ENCODE results near the gene ADAP1. TPM values are rescaled to one million over a fixed set of nuclear protein-coding genes. Genes with fewer than 3 reads are reported as not detected.
A peak's percentile ranks its signal among the peaks of the same experiment; 100 is the strongest.

Gene ADAP1
- total and polyA plus RNA-seq, 2 of the 8 experiments (the other 6 are each of a cell fraction or from before 2014, with no cell fraction given): 5.8 to 6.1 TPM

DNA sequence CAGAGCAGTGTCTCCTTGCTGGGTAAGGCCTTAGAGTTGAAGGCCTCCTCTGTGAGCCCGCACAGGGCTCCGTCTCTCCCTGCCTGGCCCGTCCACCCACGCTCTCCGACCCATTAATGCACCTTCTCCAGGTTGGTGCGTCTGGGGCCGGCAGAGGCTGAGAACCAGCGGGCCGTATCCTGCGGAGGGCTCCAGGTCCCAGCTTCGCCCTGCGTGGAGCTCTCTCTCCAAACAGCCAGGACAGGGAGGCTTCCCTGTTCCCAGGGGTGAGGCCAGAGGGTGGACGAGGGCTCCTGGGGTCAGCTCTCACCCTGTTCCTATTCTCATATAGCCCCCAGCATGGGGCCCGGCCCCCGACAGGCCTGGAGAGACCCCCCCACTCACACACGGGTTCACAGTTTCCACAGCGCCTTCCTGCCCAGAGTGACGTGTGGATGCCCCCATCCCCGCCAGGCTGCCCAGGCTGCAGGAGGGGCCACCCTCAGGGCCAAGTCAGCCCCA is 43.5 kb downstream of the ADAP1 start:
- H3K4me1 ChIP-seq (replicated peaks in 1 of 4; ENCODE audit: control insufficient read depth in 3 of 4, insufficient read depth in 4 of 4, low read length in 3 of 4): peaks cover 0 to 12% (median 2%) of the 10 kb centered on the region in 4 experiments; a peak in 3 of 7 replicates
- H2BK5ac ChIP-seq (ENCODE audit: low read depth, low read length): no peak overlapping the region
- no peak overlapping the region for H2BK20ac ChIP-seq (ENCODE audit: low read length)
- H3K27ac ChIP-seq (ENCODE audit: low read depth, low read length): no peak overlapping the region
- no peak overlapping the region for H3K18ac ChIP-seq (ENCODE audit: extremely low read depth, low read length)
- no peak overlapping the region for H3K4me2 ChIP-seq (ENCODE audit: insufficient read depth in 1 of 2, low read depth in 2 of 2, low read length in 2 of 2)
- FAIRE-seq (no peak), DNase-seq (ENCODE audit: low read depth in 1 of 2, low spot score in 2 of 2) (no peak)
- H3K56ac ChIP-seq (replicated peaks; ENCODE audit: insufficient read length, low read depth, low read length): no peak overlapping the region
- no peak overlapping the region for H4K5ac ChIP-seq (ENCODE audit: insufficient read length, low read depth, low read length)
- H4K8ac ChIP-seq (ENCODE audit: extremely low read depth, insufficient read depth, low read length): no peak overlapping the region
- WGBS, 2 experiments (ENCODE audit: extremely low coverage in 1 of 2, insufficient coverage in 1 of 2, insufficient read length in 1 of 2, insufficient replicate concordance in 2 of 2, low coverage in 1 of 2, low lambda C conversion rate in 2 of 2, missing lambda C conversion rate in 1 of 2): 91% methylated on average over 13 of the region's 19 CpGs; no CpG with 5 or more reads in 1 of the 2 experiments
- H2BK15ac ChIP-seq (ENCODE audit: low read length): no peak overlapping the region
- H4K91ac ChIP-seq (replicated peaks; ENCODE audit: insufficient read length, low read length): no peak overlapping the region
- no peak overlapping the region for H3K23ac ChIP-seq (ENCODE audit: insufficient read length)
- no peaks in the 10 kb centered on the region for H3K36me3 ChIP-seq (ENCODE audit: control insufficient read depth in 2 of 4, insufficient read depth in 4 of 4, low read length in 3 of 4)
- H3K27me3 ChIP-seq (replicated peaks in 1 of 4; ENCODE audit: control insufficient read depth in 3 of 4, extremely low read depth in 1 of 4, insufficient read depth in 3 of 4, low read length in 3 of 4): peaks cover 0 to 8% (median 7%) of the 10 kb centered on the region in 4 experiments; a peak in 4 of 7 replicates
- no peak overlapping the region for H3K4me3 ChIP-seq (ENCODE audit: extremely low read depth in 1 of 4, insufficient read depth in 2 of 4, low read depth in 3 of 4, low read length in 4 of 4)
- H4K20me1 ChIP-seq (replicated peaks in 1 of 2; ENCODE audit: control insufficient read depth in 1 of 2, insufficient read depth in 2 of 2, low read length in 2 of 2): peaks cover 0 to 3% of the 10 kb centered on the region in 2 experiments
- no peak overlapping the region for H2AFZ ChIP-seq (ENCODE audit: low read length)
- ChIA-PET POLR2A (ENCODE audit: partially characterized antibody) (interaction anchor here (1.2 kb wide), 1 partner anchor 34 kb away, joined by 3 read pairs; no protein-coding TSS in a partner anchor), CTCF (ENCODE audit: partially characterized antibody) (interaction anchor here (0.7 to 6.3 kb wide), 8 partner anchors 9 to 295 kb away, joined by 3 to 36 read pairs (median 5); partner anchors contain the start of gene CYP2W1)
- H2BK120ac ChIP-seq (replicated peaks; ENCODE audit: low read depth, low read length): no peak overlapping the region
- H3K9ac ChIP-seq (replicated peaks in 1 of 4; ENCODE audit: extremely low read depth in 1 of 4, low read depth in 3 of 4, low read length in 3 of 4): 0 out of 7 replicates have a peak overlapping the region, but pooled peaks of 1 of the 4 experiments have one; percentile 11
- H2BK12ac ChIP-seq (ENCODE audit: low read depth, low read length): no peak overlapping the region
- no peaks in the 10 kb centered on the region for H3K79me2 ChIP-seq (ENCODE audit: control insufficient read depth in 1 of 2, insufficient read depth in 2 of 2, low read length in 2 of 2)
- no peak overlapping the region for H2AK5ac ChIP-seq (ENCODE audit: low read depth, low read length)
- H3K4ac ChIP-seq (replicated peaks; ENCODE audit: insufficient read length, low read depth, low read length): no peak overlapping the region
- H3K79me1 ChIP-seq (ENCODE audit: low read depth, low read length): no peaks in the 10 kb centered on the region
- H3K9me3 ChIP-seq (ENCODE audit: insufficient read depth in 2 of 2, low read depth in 1 of 2, low read length in 1 of 2): no peaks in the 10 kb centered on the region
- H3K23me2 ChIP-seq (ENCODE audit: low read depth, low read length): no peaks in the 10 kb centered on the region; the same call in 1 of the 2 replicates
- no peak overlapping the region for H3K14ac ChIP-seq (ENCODE audit: insufficient read length)
- TF ChIP-seq KDM4A (IDR thresholded peaks at IDR 0.05; ENCODE audit: low read depth, low read length, severe bottlenecking): no peak
- no peak for TF ChIP-seq CTBP2 (IDR thresholded peaks at IDR 0.05; ENCODE audit: borderline replicate concordance, insufficient read depth, insufficient read length, low read length)
- no peak for TF ChIP-seq SIN3A (conservative IDR thresholded peaks at IDR 0.05 in 1 of 2, IDR thresholded peaks at IDR 0.05 in 1 of 2; ENCODE audit: low read depth in 1 of 2, low read length in 2 of 2)
- no peak for TF ChIP-seq YY1 (IDR thresholded peaks at IDR 0.05; ENCODE audit: low read depth, low read length)
- TF ChIP-seq TCF12 (IDR thresholded peaks at IDR 0.05; ENCODE audit: low read depth, low read length): no peak
- no peak for TF ChIP-seq SIRT6 (IDR thresholded peaks at IDR 0.05; ENCODE audit: low read length)
- TF ChIP-seq NANOG (IDR thresholded peaks at IDR 0.05; ENCODE audit: insufficient read depth, low read depth, low read length, poor library complexity, severe bottlenecking): no peak
- TF ChIP-seq HDAC6 (IDR thresholded peaks at IDR 0.05; ENCODE audit: low read depth, low read length): no peak
- TF ChIP-seq POLR2AphosphoS5 (IDR thresholded peaks at IDR 0.05; ENCODE audit: low read depth, low read length): no peak
- no peak for TF ChIP-seq RAD21 (IDR thresholded peaks at IDR 0.05 in 1 of 2, conservative IDR thresholded peaks at IDR 0.05 in 1 of 2; ENCODE audit: low read depth in 2 of 2, low read length in 2 of 2)
- no peak for TF ChIP-seq SP4 (IDR thresholded peaks at IDR 0.05; ENCODE audit: low read length)
- no peak for TF ChIP-seq RNF2 (IDR thresholded peaks at IDR 0.05; ENCODE audit: borderline replicate concordance, low read depth, low read length, missing control alignments, poor library complexity, severe bottlenecking)
